BJ (cell line): ENCODE results near the gene WBP11. TPM values are rescaled to one million over a fixed set of nuclear protein-coding genes. Genes with fewer than 3 reads are reported as not detected.

ENCODE experiments used
- CTCF ChIA-PET: fragments of 350-600 bp; formaldehyde crosslinking; extraction: SDS; loops from one replicate; lab custom pipeline; 2021; ENCODE audit warnings: antibody characterized with exemption, inconsistent platforms; lab: Yijun Ruan, JAX
- POLR2A ChIA-PET: fragments of 300-600 bp; sonication (Branson Sonifier 250); formaldehyde crosslinking; extraction: SDS; loops from one replicate; lab custom pipeline; 2021; ENCODE audit warnings: antibody characterized with exemption; lab: Charles Lee
- DNase-seq: peaks from one replicate; pipeline ENCODE4 v3.0.0-alpha.2; 2011; ENCODE audit warnings: low read depth
- H3K27me3 ChIP-seq: 2 replicates; pipeline ENCODE4 v1.6.0; 2011; ENCODE audit warnings: low read length; ENCODE audit not compliant: control insufficient read depth, insufficient read depth
- H3K36me3 ChIP-seq: 2 replicates; pipeline ENCODE4 v1.5.1; 2011; ENCODE audit warnings: low read length; ENCODE audit not compliant: control insufficient read depth, insufficient read depth
- H3K4me3 ChIP-seq: 2 replicates; pipeline ENCODE4 v1.5.1; 2011; ENCODE audit warnings: low read depth, mild to moderate bottlenecking, control low read depth, low read length
- CTCF ChIP-seq: IDR thresholded peaks from 2 replicates; pipeline ENCODE4 v1.5.1; 2011; ENCODE audit warnings: low read depth, mild to moderate bottlenecking, control low read depth, inconsistent platforms, low read length, moderate library complexity; ENCODE audit not compliant: insufficient read depth
- polyA plus RNA-seq: library from polyadenylated mRNA; depleted of rRNA; stranded (reverse); fragments of >200 nt; gene quantifications from 2 replicates; pipeline ENCODE4 v1.2.3, GENCODE V29; 2011

WBP11 gene
- polyA plus RNA-seq, 1 experiment: 12.8 TPM

- peak; percentile 47 for DNase-seq
- H3K36me3 ChIP-seq: no peaks in the 10 kb centered on the region
- no peaks in the 10 kb centered on the region for H3K27me3 ChIP-seq
- POLR2A ChIA-PET: interaction anchor here (0.6 to 1.7 kb wide), 2 partner anchors 10 to 27 kb away, joined by 4 to 8 read pairs; partner anchors contain the start of genes C12orf60 and WBP11
- CTCF ChIA-PET: interaction anchor here (0.9 to 1.0 kb wide), 2 partner anchors 27 to 37 kb away, joined by 3 to 5 read pairs; no protein-coding TSS in a partner anchor
- TF ChIP-seq CTCF: no peak
- peak overlapping the region; percentile 67 for H3K4me3 ChIP-seq
Observed at GRCh38 chr12:14775636-14775980, 27.7 kb downstream of the WBP11 start.

GRCh38 chr12:14774906-14775635, 28.2 kb downstream of the WBP11 start:
- Histone ChIP-seq H3K27me3 (no peaks in the 10 kb centered on the region), H3K4me3 (peak overlapping the region; percentile 67), H3K36me3 (no peaks in the 10 kb centered on the region)
- ChIA-PET POLR2A (interaction anchor here (0.6 to 1.7 kb wide), 2 partner anchors 10 to 28 kb away, joined by 4 to 8 read pairs; partner anchors contain the start of genes C12orf60 and WBP11), CTCF (interaction anchor here (0.7 to 1.0 kb wide), 3 partner anchors 27 to 52 kb away, joined by 3 to 5 read pairs (median 3); no protein-coding TSS in a partner anchor)
- no peak for DNase-seq
- TF ChIP-seq CTCF: no peak

- DNase-seq: peak; percentile 78
- ChIA-PET POLR2A (interaction anchor here (0.6 to 1.7 kb wide), 4 partner anchors 29 to 782 kb away, joined by 3 to 12 read pairs (median 8); partner anchors contain the start of genes C12orf60 and WBP11), CTCF (interaction anchor here (0.7 to 1.8 kb wide), 3 partner anchors 28 to 447 kb away, joined by 3 to 4 read pairs (median 3); partner anchors contain the start of gene RERG)
- Histone ChIP-seq H3K27me3 (no peaks in the 10 kb centered on the region), H3K4me3 (peak overlapping the region; percentile 67), H3K36me3 (no peaks in the 10 kb centered on the region)
- no peak for TF ChIP-seq CTCF
Observed at GRCh38 chr12:14774074-14774905, 29.0 kb downstream of the WBP11 start.

GRCh38 chr12:14773685-14774073, 29.6 kb downstream of the WBP11 start:
- ChIA-PET POLR2A (interaction anchor here (0.6 to 0.7 kb wide), 2 partner anchors 29 to 783 kb away, joined by 3 to 9 read pairs; no protein-coding TSS in a partner anchor), CTCF (interaction anchor here (1.8 kb wide), 1 partner anchor 448 kb away, joined by 4 read pairs; the partner anchor contains the start of gene RERG)
- H3K4me3 ChIP-seq: peak overlapping the region; percentile 67
- no peak for DNase-seq
- H3K36me3 ChIP-seq: no peaks in the 10 kb centered on the region
- no peak for TF ChIP-seq CTCF
- no peaks in the 10 kb centered on the region for H3K27me3 ChIP-seq
